Neural cell (in vitro differentiated cells): ENCODE data around the gene MLLT3. TPM values are rescaled to one million over a fixed set of nuclear protein-coding genes. Genes with fewer than 3 reads are reported as not detected.

ENCODE experiments used
- H2AFZ ChIP-seq: fragments of 200-600, 300-800 bp; sonication (generic), shearing (Covaris generic); 2 replicates; pipeline ENCODE4 v1.6.0; 2014; ENCODE audit warnings: low read depth, mild to moderate bottlenecking, antibody characterized with exemption, low read length, moderate library complexity
- H3F3A ChIP-seq: fragments of 200-600 bp; shearing (Covaris generic); 2 replicates; pipeline ENCODE4 v1.6.1; 2016; ENCODE audit warnings: mild to moderate bottlenecking, moderate library complexity, mixed read lengths, antibody characterized with exemption, low read length; ENCODE audit not compliant: insufficient read depth, poor library complexity, severe bottlenecking
- H3K27ac ChIP-seq: fragments of 200-600, 300-800 bp; sonication (generic), shearing (Covaris generic); 2 replicates; pipeline ENCODE4 v1.5.1; 2014; ENCODE audit warnings: mild to moderate bottlenecking, low read length, moderate library complexity
- H3K27me3 ChIP-seq: fragments of 300-800, 200-600 bp; sonication (generic), shearing (Covaris generic); 2 replicates; pipeline ENCODE4 v1.6.0; 2014; ENCODE audit warnings: mild to moderate bottlenecking, low read depth, low read length, moderate library complexity; ENCODE audit not compliant: insufficient read depth
- H3K36me3 ChIP-seq: fragments of 300-800, 200-600 bp; sonication (generic), shearing (Covaris generic); 2 replicates; pipeline ENCODE4 v1.5.1; 2014; ENCODE audit warnings: mild to moderate bottlenecking, antibody characterized with exemption, low read length, moderate library complexity; ENCODE audit not compliant: insufficient read depth
- H3K4me2 ChIP-seq: fragments of 300-800, 200-600 bp; sonication (generic), shearing (Covaris generic); 2 replicates; pipeline ENCODE4 v1.6.0; 2014; ENCODE audit warnings: mild to moderate bottlenecking, low read length
- H3K4me3 ChIP-seq: fragments of 300-800, 200-600 bp; sonication (generic), shearing (Covaris generic); 2 replicates; pipeline ENCODE4 v1.5.1; 2014; ENCODE audit warnings: mild to moderate bottlenecking, low read length, moderate library complexity
- H3K79me2 ChIP-seq: fragments of 200-600 bp; shearing (Covaris generic); replicated peaks from 2 replicates; pipeline ENCODE4 v1.6.0; 2014; ENCODE audit warnings: mild to moderate bottlenecking, low read length, moderate library complexity; ENCODE audit not compliant: insufficient read depth
- H3K9ac ChIP-seq: fragments of 300-800, 200-600 bp; sonication (generic), shearing (Covaris generic); 2 replicates; pipeline ENCODE4 v1.6.1; 2016; ENCODE audit warnings: mild to moderate bottlenecking, low read length, mixed read lengths
- H3K9me2 ChIP-seq: fragments of 200-600 bp; shearing (Covaris generic); 2 replicates; pipeline ENCODE4 v1.6.1; 2016; ENCODE audit warnings: mild to moderate bottlenecking, low read length, mixed read lengths; ENCODE audit not compliant: insufficient read depth
- H3K9me3 ChIP-seq: fragments of 200-600, 300-800 bp; sonication (generic), shearing (Covaris generic); 2 replicates; pipeline ENCODE4 v1.6.1; 2016; ENCODE audit warnings: mild to moderate bottlenecking, mixed run types, low read length, moderate library complexity, mixed read lengths
- H4K20me1 ChIP-seq: fragments of 200-600 bp; shearing (Covaris generic); 2 replicates; pipeline ENCODE4 v1.6.1; 2016; ENCODE audit warnings: mild to moderate bottlenecking, mixed run types; ENCODE audit not compliant: insufficient read depth
- EP300 ChIP-seq: fragments of 450-650 bp; conservative IDR thresholded peaks from 2 replicates; pipeline ENCODE4 v1.6.1; 2014; ENCODE audit warnings: antibody characterized with exemption, mild to moderate bottlenecking, moderate library complexity; ENCODE audit not compliant: poor library complexity, severe bottlenecking
- EZH2 ChIP-seq: fragments of 200-600, 300-800 bp; shearing (Covaris generic), sonication (generic); IDR thresholded peaks from 2 replicates; pipeline ENCODE4 v1.6.1; 2014; ENCODE audit warnings: antibody characterized with exemption, low read length, borderline replicate concordance, mild to moderate bottlenecking; ENCODE audit not compliant: insufficient read depth, poor library complexity, severe bottlenecking
- MXI1 ChIP-seq: fragments of 450-650 bp; conservative IDR thresholded peaks from 2 replicates; pipeline ENCODE4 v1.6.1; 2014; ENCODE audit warnings: antibody characterized with exemption, mild to moderate bottlenecking; ENCODE audit not compliant: poor library complexity, severe bottlenecking
- POLR2AphosphoS5 ChIP-seq: IDR thresholded peaks from 2 replicates; pipeline ENCODE4 v1.6.1; 2012
- RAD21 ChIP-seq: fragments of 450-650 bp; conservative IDR thresholded peaks from 2 replicates; pipeline ENCODE4 v1.6.1; 2014; ENCODE audit warnings: antibody characterized with exemption, mild to moderate bottlenecking, moderate library complexity
- SMC3 ChIP-seq: fragments of 450-650 bp; conservative IDR thresholded peaks from 2 replicates; pipeline ENCODE4 v1.6.1; 2014; ENCODE audit warnings: antibody characterized with exemption, mild to moderate bottlenecking, moderate library complexity; ENCODE audit not compliant: poor library complexity
- TAF1 ChIP-seq: IDR thresholded peaks from 2 replicates; pipeline ENCODE4 v1.6.1; 2012; ENCODE audit warnings: low read depth
- polyA plus RNA-seq: library from polyadenylated mRNA; depleted of rRNA; stranded (reverse); fragments of >200 nt; gene quantifications from 2 replicates; pipeline ENCODE4 v1.2.3, GENCODE V29; 2014
- TF ChIP-seq, protein P1 (sequence below): IDR thresholded peaks from 2 replicates; pipeline ENCODE4 v1.6.1; 2012; ENCODE audit warnings: borderline replicate concordance
- TF ChIP-seq, protein P2 (sequence below): fragments of 450-650 bp; IDR thresholded peaks from 2 replicates; pipeline ENCODE4 v1.5.1; 2014; ENCODE audit warnings: antibody characterized with exemption, mild to moderate bottlenecking, moderate library complexity; ENCODE audit not compliant: poor library complexity, severe bottlenecking

The MLLT3 gene
- polyA plus RNA-seq, 1 donor from 2014 or later = 61.5 TPM

DNA sequence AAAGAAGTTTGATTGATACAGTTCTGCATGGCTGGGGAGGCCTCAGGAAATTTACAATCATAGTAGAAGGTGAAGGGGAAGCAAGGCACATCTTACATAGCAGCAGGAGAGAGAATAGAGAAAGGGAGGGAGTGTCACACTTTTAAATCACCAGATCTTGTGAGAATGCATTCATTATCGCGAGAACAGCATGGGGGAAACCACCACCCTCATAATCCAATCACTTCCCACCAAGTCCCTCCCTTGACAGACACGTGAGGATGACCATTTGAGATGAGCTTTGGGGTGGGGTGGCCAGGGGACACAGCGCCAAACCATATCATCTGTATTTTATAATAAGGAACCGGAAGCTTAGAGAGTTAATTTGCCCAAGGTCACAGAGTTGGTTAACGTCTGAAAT is 48.1 kb upstream of the MLLT3 start:
- H3K36me3 ChIP-seq = no peaks in the 10 kb centered on the region
- no peaks in the 10 kb centered on the region for H3K27me3 ChIP-seq
- H3K9ac ChIP-seq = no peak overlapping the region
- no peak overlapping the region for H3K4me2 ChIP-seq
- H3K79me2 ChIP-seq = no peaks in the 10 kb centered on the region
- no peaks in the 10 kb centered on the region for H3F3A ChIP-seq
- TF ChIP-seq, protein P1, sequence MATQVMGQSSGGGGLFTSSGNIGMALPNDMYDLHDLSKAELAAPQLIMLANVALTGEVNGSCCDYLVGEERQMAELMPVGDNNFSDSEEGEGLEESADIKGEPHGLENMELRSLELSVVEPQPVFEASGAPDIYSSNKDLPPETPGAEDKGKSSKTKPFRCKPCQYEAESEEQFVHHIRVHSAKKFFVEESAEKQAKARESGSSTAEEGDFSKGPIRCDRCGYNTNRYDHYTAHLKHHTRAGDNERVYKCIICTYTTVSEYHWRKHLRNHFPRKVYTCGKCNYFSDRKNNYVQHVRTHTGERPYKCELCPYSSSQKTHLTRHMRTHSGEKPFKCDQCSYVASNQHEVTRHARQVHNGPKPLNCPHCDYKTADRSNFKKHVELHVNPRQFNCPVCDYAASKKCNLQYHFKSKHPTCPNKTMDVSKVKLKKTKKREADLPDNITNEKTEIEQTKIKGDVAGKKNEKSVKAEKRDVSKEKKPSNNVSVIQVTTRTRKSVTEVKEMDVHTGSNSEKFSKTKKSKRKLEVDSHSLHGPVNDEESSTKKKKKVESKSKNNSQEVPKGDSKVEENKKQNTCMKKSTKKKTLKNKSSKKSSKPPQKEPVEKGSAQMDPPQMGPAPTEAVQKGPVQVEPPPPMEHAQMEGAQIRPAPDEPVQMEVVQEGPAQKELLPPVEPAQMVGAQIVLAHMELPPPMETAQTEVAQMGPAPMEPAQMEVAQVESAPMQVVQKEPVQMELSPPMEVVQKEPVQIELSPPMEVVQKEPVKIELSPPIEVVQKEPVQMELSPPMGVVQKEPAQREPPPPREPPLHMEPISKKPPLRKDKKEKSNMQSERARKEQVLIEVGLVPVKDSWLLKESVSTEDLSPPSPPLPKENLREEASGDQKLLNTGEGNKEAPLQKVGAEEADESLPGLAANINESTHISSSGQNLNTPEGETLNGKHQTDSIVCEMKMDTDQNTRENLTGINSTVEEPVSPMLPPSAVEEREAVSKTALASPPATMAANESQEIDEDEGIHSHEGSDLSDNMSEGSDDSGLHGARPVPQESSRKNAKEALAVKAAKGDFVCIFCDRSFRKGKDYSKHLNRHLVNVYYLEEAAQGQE = no peak
- no peak for TF ChIP-seq POLR2AphosphoS5
- TF ChIP-seq EP300 = no peak
- TF ChIP-seq, protein P2, sequence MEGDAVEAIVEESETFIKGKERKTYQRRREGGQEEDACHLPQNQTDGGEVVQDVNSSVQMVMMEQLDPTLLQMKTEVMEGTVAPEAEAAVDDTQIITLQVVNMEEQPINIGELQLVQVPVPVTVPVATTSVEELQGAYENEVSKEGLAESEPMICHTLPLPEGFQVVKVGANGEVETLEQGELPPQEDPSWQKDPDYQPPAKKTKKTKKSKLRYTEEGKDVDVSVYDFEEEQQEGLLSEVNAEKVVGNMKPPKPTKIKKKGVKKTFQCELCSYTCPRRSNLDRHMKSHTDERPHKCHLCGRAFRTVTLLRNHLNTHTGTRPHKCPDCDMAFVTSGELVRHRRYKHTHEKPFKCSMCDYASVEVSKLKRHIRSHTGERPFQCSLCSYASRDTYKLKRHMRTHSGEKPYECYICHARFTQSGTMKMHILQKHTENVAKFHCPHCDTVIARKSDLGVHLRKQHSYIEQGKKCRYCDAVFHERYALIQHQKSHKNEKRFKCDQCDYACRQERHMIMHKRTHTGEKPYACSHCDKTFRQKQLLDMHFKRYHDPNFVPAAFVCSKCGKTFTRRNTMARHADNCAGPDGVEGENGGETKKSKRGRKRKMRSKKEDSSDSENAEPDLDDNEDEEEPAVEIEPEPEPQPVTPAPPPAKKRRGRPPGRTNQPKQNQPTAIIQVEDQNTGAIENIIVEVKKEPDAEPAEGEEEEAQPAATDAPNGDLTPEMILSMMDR = no peak
- TF ChIP-seq RAD21 = no peak
- TF ChIP-seq EZH2 = no peak
- TF ChIP-seq MXI1 = no peak
- TF ChIP-seq TAF1 = no peak
- no peak for TF ChIP-seq SMC3
- H3K4me3 ChIP-seq = no peak overlapping the region
- H2AFZ ChIP-seq = no peak overlapping the region
- H3K27ac ChIP-seq = no peak overlapping the region
- no peaks in the 10 kb centered on the region for H3K9me2 ChIP-seq
- H3K9me3 ChIP-seq = no peaks in the 10 kb centered on the region
- no peaks in the 10 kb centered on the region for H4K20me1 ChIP-seq

DNA sequence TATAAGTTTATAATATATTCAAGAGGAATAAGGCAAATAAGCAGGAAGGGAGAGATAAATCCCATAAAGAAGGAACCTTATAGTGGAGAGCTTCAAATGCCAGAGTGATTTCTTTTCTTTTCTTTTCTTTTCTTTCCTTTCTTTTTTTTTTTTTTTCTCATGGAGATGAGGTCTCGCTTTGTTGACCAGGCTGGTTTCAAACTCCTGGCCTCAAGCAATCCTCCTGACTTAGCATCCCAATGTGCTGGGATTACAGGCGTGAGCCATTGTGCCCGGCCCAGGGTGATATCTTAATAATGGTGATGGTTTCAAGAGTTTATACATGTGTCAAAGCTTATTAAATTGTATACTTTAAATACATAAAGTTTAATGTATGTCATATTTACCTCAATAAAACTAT is 42.2 kb upstream of the MLLT3 start:
- Histone ChIP-seq H2AFZ (no peak overlapping the region), H3K9ac (no peak overlapping the region), H3K79me2 (peaks cover 3% of the 10 kb centered on the region), H3K4me3 (no peak overlapping the region), H3K9me3 (no peaks in the 10 kb centered on the region), H3K9me2 (no peaks in the 10 kb centered on the region), H3K36me3 (no peaks in the 10 kb centered on the region), H3K27ac (no peak overlapping the region), H4K20me1 (no peaks in the 10 kb centered on the region), H3F3A (no peaks in the 10 kb centered on the region), H3K27me3 (no peaks in the 10 kb centered on the region), H3K4me2 (no peak overlapping the region)
- TF ChIP-seq, protein P1 = no peak
- TF ChIP-seq RAD21 = no peak
- TF ChIP-seq SMC3 = no peak
- no peak for TF ChIP-seq TAF1
- no peak for TF ChIP-seq POLR2AphosphoS5
- TF ChIP-seq EZH2 = no peak
- TF ChIP-seq EP300 = no peak
- TF ChIP-seq MXI1 = no peak
- TF ChIP-seq, protein P2 = no peak
